Right renal cortex interstitium (tissue), 3 donors: ENCODE data around the gene AFF2. TPM values are rescaled to one million over a fixed set of nuclear protein-coding genes. Genes with fewer than 3 reads are reported as not detected.

Experiments used
- DNase-seq, 3 donors: peaks; one replicate each; pipeline ENCODE4 v3.0.0-alpha.2; 2013; ENCODE audit warnings: low read depth in 3 of 3, low spot score in 2 of 3
- polyA plus RNA-seq, 3 donors: library from polyadenylated mRNA; unstranded; fragments of 120-200 nt; gene quantifications; one replicate each; pipeline ENCODE4 v1.2.1, GENCODE V29; 2013; ENCODE audit not compliant: insufficient read length in 3 of 3

The AFF2 gene
- polyA plus RNA-seq, 3 donors, result 4.8 to 5.6 (median 5.6) TPM

DNA sequence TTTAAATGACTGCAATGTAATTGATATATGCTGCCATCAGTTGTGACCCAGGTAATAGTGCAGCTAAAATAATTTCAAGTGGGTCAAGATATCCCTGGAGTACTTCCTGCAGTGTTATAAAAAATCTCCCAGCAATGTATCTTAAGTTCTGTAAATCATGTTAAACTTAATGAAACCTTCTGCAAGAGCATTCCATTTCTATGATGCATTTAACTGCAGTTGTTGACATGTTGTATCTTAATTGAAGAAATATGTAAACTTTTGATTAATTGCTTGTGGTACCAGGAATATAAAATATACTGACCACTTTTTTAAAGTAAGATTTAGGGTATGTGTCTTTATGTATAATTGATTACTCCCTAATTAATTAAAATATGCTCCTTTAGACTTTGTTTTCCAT lies 213.6 kb downstream of the AFF2 start:
- no peak for DNase-seq

DNA sequence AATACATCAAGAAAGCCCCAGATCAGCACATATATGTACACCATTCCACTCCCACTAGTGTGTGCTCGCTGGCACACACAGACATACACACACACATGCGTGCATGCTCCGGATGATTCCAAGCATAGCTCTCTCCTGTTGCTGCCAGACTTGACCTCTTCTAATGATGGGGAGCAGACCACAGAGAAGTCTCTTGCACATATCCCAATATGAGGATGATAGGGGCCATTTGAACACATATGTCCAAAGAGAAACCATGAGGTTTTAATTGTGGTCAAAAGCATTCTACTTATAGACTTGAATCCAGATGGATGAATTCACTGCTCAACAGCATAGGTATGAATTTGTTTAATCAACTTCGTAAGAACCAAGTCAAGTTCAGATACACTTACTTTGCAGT lies 214.9 kb downstream of the AFF2 start:
- no peak for DNase-seq

DNA sequence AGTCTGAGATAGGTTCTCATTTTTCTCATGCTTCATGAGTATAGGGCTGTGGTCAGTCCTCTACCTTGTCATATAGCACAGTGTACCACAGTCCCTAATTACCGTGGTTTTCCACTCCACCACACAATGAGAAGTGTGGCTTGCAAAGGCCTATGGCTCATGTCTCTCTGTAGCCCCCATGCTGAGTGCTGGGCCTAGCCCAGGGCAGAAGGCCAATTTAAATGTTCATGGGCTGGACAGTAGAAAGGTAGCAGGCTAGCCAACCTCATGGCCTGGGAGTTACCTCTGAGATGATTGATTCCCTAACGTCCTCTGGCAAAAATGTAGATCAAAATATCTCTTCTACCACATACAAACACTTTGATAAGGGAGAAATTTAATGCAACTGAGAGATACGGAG lies 222.5 kb downstream of the AFF2 start:
- DNase-seq, result no peak

DNA sequence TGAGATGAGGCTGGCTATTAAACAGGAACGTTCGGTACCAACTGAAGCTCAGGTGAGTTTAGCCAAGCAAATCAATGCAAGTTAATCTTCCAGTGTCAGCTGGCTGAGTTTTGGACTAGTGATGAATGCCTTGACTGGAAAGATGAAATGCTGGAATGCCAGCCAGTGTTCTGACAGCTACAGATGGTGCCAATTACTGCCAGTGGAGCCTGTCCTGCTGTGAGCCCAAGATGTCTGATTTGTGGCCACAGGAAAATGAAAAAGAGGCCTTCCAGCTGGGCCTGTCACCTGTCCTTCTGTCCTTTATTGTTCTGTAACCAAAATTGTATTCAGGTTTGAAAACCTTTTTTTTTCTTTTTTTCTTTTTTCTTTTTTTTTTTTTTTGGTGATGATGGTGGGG lies 223.1 kb downstream of the AFF2 start:
- no peak for DNase-seq

DNA sequence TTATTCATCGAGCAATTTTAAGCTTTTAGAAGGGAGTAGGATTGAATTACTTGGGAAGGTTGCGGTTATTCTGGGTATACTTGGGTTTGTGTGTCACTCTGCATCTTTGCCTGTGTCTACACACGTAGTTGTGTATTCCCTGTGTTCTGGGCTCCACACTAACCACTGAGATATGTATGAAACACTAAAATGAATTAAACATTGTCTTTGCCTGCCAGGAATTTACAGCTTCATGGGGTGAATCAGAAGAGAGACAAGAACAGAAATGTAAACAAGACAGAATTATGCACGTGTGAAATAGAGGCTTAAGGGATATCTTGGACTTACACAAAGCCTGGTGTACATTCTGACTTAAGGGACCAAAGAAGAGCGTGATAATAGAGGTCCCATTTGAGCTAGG lies 228.5 kb downstream of the AFF2 start:
- DNase-seq, result no peak

DNA sequence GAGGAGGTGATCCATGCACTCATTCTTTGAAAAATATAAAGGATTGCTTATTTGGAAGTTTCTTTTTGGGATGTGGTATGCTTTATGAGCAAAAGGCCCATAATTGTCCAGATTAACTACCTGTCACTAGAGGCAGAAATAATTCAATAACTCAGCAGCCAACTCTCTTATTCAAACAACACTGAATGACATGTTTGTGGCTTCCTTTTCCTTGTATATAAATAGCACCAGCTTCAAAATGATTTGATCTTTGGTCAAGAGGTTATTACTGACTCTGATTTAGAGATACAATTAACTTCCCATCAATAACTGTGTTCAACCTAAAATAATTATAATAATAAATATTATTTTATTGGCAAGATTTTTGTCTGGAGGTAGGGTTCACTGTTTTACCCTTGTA lies 232.3 kb downstream of the AFF2 start:
- DNase-seq, result no peak

DNA sequence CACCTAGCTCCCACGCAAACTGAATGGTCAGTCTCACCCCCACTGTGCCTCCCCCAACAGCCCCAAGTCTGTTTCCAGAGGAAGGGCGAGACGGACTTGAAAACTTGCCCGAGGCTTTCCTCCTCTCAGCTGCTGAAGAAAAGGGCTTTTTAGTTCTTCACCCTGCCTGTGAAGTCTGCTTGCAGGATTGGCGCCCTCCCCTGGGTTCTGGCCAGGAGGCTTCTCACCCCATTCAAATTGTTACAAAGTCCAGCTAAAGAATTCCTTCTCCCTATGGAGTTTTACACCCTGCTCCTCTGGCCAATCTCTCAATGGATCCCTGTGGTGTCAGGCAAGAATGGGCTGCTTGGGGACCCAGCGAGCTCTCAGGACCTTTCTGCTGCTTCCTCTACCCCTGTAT lies 241.0 kb downstream of the AFF2 start:
- DNase-seq, result no peak

DNA sequence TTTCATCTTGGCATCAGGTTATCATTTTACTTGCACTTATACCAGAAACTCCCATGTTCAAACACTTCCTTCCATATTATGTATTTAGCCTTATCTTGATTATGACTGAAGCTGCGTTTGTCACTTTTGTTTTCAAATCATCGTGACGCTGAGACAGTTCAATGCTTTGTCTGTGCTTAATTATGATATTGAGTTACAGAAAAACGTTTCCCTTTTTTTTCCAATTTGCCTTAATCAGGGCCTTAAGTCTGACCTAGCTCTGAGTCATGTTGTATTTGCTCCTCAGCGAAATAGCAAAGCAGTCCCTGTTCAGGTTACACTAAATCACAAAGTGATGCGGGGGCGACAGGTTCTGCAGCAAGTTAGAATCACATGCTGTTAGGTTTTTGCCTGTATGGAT lies 254.7 kb downstream of the AFF2 start:
- DNase-seq, result no peak

DNA sequence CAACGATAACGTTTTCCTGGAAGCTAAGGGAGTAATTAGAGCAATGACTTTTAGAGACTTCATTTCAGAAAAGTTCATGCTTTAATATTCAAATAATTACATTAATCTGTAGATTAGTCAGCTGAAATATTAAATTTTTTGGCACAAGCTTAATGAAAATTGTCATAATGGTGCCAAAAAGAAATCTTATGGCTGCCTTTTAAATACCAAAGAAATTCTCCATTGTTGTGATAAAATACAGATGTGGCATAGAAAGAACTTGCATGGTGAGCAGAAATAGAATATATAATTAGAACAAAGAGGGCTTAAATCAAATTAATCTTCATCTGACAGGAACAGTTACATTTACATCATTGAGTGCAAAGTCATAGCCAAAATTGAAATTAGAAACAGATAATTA lies 263.5 kb downstream of the AFF2 start:
- DNase-seq, result no peak

DNA sequence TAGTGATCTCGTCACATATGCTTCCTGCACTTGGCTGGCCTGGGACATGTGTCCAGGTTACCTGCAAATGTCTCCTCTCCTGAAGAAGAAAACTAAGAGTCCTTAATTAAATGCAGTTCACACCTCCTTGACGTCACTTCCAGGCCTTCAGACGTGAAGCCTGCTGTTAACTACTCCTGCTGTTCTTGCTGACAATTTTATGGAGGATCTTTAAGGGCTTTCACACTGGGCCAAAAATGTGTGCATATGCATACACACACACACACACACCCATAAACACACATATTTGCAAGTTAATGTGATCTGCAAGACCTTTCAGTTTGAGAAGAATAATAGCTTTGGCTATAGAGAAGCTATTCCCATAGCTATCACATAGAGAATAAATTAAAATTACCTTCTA lies 267.9 kb downstream of the AFF2 start:
- no peak for DNase-seq

DNA sequence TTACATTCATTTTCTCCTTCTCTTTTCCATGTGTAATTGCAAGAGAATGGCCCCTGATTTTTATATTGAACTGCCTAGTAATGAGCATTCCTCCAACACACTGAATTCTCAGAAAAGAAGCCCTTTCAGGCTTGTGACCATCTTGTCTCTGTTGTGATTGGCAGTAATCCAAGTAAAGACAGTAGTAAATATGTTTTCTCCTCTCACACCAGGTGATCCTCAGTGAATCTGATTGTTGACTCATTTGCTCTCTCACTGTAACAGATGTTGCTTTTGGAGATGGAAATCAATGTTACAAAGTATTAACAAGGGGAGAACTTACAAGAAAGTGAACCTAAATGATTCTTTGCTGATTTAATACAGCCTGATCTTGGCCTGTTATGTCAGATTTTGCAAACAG lies 271.0 kb downstream of the AFF2 start:
- no peak for DNase-seq

DNA sequence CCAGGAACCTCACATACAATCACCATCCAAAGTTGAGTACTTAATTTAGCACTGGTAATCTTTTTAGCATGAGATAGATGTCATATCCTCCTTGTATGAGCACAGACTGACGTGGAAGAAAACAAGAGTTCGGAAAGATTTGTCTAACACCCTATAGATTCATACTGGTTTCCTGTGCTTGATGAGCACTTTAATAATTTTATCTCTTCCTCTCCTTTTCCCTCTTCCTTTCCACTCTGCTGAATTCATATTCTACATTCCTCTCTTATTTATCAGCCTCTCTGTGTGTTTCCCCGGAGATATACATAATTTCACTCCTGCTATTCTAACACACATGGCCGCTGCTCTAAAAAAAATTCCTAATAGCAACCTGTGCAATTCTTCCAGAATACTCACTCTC lies 273.9 kb downstream of the AFF2 start:
- DNase-seq, result no peak

DNA sequence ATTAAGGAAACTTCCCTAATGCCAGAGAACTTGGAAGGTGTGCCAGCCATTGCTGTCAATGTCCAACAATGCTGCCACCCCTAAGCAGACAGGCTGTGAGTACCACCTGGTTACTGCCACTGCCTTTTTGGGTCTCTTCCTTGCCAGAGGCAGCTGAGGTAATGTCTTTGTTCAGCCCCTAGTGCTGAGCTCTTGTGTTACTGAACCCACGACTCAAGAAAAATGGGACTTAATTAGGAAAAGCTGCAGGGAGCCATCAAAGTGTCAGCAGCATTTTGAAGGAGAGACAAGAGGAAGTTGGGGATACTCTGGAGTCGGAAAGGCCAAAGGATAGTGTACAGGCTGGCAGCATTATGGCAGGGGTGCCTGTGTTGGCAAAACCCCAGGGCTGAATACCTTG lies 283.7 kb downstream of the AFF2 start:
- DNase-seq, result no peak

DNA sequence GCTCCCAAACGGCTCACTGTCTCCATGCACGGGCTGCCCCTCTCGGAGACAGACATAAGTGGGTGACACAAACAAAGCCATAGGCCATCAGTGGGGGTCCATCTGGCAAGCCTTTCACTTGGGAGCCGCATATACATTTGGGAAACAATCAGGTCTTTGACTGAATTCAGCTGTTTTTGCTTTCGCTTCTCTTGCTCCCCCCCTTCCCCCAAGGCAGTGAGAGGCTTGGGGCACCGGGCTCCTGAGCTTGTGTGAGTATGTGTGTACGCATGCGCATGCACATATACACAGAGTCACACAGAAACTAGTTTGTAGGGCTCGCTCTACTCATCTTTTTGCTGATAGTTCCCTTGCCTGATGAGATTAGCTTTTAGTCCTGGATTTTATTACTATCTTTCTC lies 284.4 kb downstream of the AFF2 start:
- DNase-seq, result no peak

DNA sequence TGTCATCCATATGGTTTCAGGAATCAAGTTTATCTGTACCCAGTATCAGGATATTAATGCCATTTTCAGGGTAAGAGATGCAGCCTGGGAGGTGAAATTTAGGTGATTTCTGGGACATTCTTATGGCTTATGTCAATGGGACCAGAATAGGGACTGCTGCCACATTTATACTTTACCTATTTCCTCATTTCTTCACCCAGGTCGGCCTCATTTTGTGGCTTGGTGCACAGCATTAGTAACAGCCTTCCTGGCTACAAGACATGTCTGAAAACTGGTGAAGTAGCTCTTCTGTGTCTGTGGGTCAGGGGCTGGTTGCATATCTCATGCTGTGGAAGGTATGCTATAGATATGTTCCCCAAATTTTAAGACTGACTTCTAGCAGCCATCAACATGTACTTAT lies 284.8 kb downstream of the AFF2 start:
- DNase-seq, result no peak

DNA sequence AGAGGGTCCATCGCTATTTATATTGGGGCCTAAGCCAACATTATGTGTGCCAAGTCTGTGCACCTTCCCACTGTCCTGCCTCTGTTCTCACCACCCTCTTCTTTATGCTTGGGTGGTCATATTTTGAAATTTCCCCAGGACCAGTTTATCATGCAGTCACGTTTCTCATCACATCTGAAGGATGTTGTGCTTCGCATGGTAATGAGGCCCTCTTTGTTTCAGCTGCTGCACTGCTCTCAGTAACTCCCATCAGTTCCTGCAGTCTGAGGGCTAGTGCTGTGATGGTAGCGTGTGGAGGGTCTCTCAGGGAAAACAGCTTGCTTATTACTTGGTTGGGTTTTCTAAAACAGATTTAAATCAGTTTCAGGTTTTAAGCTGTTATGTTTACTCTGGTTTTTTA lies 288.0 kb downstream of the AFF2 start:
- no peak for DNase-seq

DNA sequence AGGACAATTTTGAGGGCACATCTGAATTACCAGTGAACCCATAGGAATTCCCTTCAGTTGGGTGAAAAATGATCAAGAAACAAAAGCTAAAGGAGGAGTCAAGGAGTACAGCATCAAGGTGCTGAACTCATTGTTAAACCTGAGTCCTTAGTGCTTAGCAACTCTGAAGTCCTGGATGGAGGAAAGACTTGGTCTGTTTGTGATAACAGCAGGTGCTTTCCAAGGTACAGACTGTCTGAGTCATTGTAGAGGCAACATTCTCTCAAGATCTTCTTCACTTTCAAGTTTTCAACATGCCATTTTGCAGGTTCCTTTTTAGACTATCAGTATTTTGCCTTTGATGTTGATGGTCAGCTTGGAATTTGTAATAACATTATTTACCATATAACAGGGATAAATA lies 293.9 kb downstream of the AFF2 start:
- no peak for DNase-seq

DNA sequence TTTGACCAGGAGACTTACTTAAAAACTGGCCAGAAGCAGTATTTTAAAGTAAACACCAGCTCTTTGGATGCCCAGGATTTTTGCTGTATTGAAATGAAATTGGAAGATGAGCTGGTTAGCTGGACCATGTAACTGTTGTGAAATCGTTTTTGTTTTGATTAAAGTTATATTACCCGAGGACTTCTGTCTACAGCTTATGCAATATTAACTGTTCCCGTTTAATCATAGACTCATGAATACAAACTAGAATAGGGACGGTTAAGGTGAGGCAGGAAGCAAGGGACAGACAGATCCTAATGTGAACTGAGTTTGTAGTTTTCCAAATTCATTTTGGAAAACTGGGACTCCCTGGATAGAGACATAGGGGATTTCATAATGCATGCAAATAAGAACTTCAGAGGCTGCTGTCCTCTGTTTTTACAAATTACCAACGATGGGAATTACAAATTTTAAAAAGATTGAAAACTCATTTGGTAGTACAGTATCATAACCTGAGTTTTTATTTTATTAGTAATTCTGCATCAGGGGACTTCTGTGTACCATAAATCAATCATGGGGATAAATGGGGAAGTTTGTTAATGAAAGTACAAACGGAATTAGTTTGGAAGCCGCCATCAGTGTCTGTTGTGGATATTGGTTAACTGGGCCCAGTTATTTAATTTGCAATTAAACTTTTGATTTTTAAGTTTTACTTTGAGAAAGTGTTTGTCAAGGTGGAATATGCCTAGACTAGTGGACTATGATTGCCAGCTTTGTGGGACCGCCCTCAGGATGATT lies 304.4 kb downstream of the AFF2 start:
- no peak for DNase-seq

DNA sequence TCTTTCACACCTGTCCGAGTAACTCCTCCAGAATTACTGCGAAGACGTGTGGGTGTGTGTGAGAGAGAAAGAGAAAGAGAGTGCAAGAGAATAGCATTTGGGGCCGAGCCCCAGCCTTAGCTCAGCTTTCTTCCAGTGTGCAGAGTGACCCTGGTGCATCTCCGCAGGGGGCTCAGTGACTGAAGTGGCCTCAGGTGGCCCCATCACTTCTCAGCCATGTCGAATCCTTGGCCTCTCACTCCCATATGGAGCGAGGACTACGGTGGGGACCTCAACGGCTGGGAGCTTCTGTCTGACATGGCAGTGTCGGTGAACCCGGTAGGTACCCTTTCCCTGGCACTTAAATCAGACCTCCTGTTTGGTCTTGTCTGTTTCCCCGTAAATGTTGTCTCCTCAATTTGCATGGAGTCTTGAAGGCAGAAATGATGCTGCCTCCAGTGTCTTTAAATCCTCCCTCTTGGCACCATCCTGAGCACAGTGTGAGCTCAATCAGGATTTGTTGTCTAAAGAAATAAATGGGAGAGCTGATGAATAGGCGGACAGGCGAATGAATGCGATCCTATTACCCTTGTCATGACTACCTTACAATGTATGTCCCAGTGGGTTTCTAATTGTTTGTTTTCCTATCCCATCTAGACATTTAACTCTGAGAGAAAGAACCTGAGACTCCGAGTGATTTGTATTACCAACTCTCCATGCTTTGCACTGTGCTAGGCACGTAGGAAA lies 305.9 kb downstream of the AFF2 start:
- no peak for DNase-seq

DNA sequence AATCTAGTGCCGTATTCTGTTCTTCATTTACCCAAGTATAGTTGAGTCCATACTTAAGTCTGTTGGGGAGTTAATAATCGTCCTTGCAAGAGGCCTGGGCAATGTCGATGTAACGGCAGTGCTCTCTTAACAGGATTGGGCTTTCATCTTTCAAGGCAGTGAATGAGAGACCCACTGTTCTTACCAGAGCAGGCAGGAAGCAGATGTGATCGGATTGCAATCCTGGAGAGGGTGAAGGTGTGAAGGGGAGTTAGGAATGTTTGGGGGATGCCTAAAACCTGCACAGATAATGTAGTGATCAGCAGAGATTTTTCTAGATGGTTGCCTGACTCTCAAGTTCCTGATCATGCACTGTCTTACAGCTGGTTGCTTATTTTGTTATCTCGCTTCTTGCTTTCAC lies 308.4 kb downstream of the AFF2 start:
- no peak for DNase-seq

DNA sequence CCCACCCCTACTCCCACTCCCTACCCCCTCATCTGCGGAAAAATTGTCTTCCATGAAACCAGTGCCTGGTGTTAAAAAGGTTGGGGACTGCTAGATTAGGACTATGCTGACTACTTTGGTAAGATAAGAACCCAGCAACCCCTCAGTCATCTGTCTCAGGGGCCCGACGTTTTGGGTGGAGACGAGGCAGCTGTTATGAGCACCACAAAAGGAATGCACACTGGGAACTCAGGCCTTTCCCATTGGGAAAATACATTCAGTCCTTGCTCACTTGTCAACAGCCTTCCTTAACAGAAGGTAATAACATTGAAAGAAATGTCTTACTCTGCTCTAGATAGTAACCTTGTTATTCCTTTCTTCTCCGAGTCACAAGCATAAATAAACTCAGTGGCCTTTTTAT lies 310.8 kb downstream of the AFF2 start:
- DNase-seq, result no peak

DNA sequence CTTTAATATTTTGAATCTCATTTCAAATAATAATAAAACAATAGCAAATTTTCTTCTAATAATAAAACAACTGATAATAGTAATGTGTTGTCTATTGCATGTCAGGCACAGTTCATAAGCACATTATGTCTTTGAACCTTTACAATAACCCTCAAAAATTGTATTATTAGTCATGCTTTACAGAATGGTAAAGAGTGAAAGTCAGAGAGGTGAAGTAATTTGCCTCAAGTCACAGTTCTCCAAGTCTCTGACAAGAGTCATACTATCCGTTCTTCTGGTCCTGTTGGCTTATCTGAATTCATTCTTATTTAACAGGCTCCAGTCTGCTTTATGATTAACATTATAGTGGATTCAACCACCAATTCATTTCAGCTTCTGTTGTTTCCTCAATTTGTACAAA lies 313.0 kb downstream of the AFF2 start:
- DNase-seq, result no peak

DNA sequence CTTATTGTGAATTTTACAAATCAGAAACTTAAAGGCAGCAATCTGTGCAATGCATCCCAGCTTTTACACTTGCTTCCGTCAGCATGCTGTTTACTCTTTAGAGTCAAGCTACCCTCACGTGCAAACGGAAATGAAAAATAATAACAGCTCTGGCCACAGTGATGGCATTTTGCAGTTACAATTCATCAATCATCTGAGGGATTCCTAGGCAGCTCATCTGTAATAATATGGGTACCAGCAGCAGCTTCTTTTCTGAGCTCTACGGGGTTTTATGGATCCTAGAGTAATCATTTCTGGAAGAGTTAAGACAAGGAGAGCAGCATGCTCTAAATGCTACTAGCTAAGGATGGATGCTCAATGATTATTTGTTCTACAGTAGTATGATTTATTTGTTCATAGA lies 313.6 kb downstream of the AFF2 start:
- DNase-seq, result no peak
